ENCODE results near the gene NDUFS8.

The NDUFS8 gene

DNA sequence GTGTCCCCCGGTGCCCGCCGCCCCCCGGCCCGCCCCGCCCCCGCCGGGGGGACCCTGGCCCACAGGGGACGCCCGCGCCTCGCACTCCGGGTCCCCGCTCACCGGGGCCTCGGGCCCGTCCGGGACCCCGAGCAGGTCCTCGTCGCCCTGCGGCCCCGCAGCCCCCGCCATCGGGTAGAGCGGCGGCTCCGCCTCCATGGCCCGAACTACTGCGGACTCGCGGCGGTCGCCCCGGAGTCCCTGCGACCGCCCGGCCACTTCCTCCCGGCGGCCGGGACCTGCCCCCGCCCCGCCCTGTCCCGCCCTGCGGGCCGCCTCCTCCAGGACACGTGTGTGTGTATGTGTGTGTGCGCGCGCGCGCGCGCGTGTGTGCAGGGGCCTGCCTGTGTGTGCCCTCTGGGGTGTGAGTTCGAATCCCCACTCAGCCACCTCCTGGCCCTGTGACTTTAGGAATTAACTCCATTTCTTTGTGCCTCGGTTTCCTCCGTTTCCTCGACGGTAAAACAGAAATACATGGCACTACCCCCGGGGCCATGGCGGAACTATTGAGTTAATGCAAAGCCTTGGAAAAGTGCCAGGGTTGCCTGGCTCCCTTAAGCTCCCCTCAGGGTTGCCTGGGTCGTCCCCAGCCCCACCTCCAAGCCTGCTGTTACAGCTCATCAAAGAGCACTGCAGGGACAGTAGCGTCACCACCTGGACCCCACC is 26.5 kb upstream of the NDUFS8 start, which contains the start of gene UNC93B1:
Gene UNC93B1, minus strand, starts transcription at position 252 of the 705 bp plus-strand sequence. Its CDS starts 54 bp downstream, at position 198.
- peak; percentile 87 to 90 for DNase-seq

- no peak for DNase-seq
Measured at GRCh38 chr11:68004551-68005335, 25.7 kb upstream of the NDUFS8 start.

DNA sequence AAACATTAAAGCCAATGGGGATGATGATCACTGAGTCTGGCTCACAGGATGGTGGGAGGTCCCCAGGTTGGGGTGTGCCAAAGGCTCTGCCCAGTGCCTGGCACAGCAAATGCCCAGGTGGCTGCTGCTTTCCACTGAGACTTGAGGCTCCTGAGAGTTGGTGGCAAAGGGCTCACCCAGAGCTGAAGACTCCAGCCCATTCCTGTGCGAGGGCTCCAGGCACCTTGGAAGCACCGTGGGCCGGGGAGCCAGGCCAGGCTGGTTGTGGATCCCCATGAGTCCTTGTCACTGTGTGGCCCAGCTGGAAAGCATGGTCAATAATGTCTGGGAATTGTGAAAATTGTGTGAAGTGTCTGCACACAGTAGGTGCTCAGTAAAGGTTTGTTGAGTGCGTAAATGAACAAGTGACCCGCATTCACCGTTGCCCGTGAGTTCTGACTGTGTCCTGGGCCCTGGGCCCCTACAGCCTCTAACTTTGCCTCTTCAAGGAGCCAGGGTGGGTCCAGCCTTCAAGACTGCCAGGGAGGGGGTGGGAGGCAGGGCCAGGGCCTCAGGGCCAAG is 23.8 kb upstream of the NDUFS8 start:
- DNase-seq, result no peak

GRCh38 chr11:68007498-68008380 is 22.7 kb upstream of the NDUFS8 start:
- DNase-seq, result no peak

- DNase-seq, result peak; percentile 69 to 89
Measured at GRCh38 chr11:68008381-68009337, 21.8 kb upstream of the NDUFS8 start.

DNA sequence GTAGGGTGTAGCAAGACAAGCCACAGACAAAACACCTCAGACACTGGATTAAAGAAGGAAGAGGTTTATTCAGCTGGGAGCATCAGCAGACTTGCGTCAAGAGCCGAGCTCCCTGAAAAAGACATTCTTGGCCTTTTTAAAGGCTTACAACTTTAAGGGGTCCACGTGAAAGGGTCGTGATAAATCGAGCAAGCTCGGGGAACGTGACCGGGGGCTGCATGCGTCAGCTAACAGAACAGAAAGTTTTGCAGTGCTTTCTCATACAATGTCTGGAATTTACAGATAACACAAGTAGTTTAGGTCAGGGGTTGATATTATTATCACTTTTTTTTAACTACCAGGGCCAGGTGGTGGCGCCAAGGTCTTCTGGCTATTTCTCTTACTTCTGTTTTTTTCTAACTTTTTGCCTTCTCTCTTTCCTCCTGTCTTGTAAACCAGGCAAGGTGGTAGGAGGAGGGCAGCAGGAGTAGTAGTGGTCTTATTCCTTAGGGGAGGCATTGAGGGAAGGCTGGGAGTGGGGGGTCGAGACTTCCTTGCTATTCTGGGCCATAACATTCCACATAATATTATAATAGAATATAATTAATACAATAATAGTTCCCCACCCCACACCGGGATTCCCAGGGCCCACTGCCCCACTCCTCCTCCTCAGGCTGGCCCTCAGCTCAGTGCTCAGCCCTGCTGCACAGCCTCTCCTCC is 20.9 kb upstream of the NDUFS8 start:
- DNase-seq, result peak; percentile 12 to 17

DNA sequence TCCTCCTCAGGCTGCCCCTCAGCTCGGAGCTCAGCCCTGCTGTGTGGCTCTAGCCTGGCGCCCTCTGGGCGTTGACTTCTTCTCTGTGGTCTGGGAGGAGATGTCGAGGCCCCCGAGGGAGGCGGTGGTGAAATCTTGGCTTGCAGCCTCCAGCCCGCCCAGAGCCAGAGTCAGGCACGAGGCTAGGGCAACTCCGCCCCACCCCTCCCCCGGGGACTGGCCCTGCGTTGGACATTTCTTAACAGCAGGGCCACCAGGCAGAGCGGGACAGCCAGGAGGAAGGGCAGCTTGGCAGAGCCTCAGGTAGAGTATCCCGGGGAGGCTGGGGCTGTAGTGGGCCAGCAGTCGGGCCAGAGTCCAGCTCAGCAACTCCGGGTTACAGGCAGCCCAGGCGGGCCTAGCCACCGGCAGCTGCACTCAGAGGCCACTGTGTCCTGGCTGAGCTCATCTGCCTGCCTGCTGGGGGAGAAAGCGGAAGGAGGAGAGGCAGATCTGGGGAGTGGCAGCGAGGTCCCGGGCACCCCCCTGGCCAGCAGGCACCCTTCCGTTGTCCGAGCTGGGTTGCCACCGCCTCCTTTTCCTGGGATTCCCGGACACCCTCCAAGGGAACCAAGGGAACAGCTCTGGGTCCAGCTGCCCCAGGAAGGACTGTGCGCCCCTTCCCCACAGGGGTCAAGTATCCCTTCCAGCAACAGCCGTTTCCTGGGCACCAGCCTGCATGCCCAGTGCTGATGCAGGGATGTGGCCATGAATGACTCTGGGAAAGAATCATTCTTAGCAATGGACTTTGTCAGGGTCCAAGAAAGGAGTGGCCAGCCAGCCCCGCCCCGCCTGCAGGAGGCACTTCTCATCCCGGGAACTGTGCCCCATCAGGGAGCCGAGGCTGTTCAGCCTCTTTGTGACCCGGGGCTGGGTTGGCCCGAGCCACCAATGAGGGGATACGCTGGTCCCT is 20.1 kb upstream of the NDUFS8 start, which contains the start of gene ALDH3B1:
Gene ALDH3B1, plus strand, starts transcription at position 238 of the 952 bp plus-strand sequence. CDS start 4,971 bp downstream, outside the sequence.
- peak; percentile 93 to 95 for DNase-seq

GRCh38 chr11:68011051-68011943 is 19.2 kb upstream of the NDUFS8 start:
- peak in 1 of 2 donors; percentile 22 for DNase-seq

GRCh38 chr11:68012044-68012842 is 18.2 kb upstream of the NDUFS8 start:
- DNase-seq, result no peak

DNA sequence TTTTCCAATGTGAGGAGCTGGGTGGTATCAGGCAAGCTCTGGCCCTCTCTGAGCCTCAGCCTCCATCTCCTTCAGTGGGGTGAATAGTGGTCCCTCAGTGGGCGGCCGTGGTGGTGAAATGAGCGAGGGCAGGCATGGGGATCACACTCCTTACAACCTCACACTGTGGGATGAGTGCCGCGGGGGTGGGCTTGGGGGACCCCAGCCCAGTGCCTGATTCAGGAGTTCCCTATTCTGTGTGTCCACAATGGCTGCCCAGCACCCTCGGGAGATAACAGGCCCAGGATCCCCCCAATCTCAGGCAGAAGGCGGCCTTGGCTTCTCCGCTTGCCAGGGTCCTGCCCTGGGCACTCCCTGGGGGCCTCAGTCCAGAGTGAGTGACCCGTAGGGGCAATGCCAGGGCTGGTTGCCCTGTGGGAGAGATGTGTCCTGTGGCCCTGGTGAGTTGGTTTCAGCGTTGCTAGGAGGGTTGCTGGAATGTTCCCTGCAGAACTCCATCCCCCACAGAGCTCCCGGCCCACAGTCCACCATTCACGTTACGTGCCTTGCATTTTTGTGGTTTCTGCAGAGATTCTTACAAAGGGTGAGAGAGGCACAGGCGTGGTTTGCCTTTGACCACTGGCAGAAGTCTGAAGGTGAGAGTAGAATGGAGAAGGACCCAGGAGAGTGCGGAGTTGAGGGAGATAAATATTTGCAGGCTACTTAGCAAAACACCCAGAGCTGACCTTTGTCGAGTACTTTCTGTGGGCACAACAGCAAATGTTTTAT is 17.5 kb upstream of the NDUFS8 start:
- no peak for DNase-seq

DNA sequence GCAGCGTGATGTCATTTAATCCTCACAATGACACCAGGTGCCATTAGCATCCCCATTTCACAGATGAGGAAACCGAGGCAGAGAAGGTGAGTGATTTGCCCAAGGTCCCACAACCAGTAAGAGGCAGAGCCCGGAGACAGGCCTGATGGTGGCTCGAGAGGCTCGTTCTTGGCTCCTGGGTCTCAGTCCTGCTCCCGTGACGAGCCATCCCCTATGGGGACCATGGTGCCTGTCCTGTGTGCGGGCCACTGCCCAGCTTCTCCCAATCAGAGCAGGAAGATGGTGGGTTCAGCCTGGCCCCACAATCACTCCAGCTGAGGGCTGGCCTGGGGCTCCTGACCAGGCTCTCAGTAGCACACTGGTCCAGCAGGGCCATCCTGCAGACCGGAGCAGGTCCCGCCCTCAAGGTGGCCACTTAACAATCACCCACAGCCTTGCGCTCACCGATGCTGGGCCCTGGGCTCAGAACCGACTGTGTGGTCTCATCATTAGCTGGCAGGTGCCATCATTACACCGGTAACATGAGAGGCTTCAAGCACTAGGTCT is 16.8 kb upstream of the NDUFS8 start:
- no peak for DNase-seq

DNA sequence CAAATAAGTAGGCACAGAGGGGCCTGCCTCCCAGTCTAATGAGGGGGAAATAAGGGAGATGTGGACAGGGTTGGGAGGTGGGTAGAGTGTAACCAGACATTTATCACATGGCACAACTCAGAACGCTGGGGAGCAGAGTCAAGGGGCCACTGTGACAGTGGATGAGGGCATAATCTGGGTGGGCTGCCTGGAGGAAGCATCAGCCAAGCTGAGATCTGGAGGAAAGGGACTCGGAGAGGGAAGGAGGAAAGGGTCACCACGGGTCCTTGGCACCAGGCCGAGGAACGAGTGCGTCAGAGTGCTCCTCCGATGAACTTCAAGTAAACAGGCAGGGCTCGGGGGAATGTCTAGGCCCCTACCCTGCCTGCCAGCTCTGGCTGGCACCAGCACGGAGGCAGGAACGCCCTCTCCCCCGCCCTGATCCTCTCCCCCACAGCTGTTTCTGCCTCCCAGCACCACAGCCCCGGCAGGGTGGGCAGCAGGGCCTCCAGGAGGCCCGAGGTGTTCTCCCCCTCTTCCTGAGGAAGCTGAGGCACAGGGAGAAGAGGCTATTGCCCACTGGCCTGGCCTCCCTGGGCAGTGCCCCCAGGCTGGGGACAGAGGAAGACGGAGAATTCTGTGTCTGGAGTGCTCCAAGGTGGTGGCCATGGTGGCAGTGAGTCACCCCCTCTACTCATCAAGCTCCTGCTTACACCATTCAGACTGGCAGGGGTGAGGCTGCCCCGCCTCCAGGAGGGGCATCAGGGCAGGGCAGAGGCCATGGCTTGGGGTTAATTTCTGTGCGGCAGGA is 16.1 kb upstream of the NDUFS8 start:
- DNase-seq, result peak; percentile 19 to 50

DNA sequence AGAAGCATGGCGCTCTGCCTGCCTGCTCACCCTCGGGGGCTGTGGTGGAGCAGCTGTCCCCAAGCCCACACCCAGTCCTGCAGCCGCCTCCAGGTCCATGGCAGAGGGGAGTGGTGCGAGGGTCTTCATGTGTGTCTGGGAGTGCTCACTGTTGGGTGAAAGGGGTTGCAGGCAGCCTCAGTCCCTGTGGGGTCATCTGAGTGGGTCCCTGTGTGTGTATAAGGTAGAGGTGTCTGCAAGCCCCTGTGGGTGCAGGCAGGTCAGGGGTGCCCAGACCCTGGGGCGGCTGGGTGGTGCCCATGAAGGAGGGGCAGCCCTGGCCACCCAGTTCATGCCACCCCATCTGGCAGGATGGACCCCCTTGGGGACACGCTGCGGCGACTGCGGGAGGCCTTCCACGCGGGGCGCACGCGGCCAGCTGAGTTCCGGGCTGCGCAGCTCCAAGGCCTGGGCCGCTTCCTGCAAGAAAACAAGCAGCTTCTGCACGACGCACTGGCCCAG is 15.5 kb upstream of the NDUFS8 start:
- DNase-seq, result no peak

DNA sequence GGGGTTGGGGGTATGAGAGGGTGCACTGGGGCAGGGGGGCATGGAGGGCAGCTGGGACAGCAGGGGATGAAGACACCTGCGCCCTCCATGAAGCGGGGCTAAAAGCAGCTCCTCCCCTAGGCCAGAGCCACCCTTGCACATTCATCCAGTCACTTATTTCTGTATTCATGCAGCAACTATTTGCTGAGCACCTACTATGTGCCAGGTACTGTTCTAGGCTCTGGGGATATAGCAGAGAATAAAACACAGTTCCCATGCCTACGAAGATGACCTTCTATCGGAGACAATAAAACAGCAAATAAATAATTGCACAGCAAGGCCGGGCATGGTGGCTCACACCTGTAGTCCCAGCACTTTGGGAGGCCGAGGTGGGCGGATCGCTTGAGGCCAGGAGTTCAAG is 15.0 kb upstream of the NDUFS8 start:
- DNase-seq, result no peak

- DNase-seq, result no peak
Measured at GRCh38 chr11:68016161-68016903, 14.1 kb upstream of the NDUFS8 start.

Data from inflammatory macrophage treated with lipopolysaccharide for 1 hour (primary cell).